HCT116 (cell line): ENCODE results near the gene DFFA. TPM values are rescaled to one million over a fixed set of nuclear protein-coding genes. Genes with fewer than 3 reads are reported as not detected.

ENCODE experiments used
- ATAC-seq: fragments of 200-7000 bp; cut with Tn5 transposase; 2 replicates; pipeline ENCODE4 v1.9.1; 2020; ENCODE audit warnings: mild to moderate bottlenecking, moderate library complexity
- BruUV-seq: library from RNA; stranded (reverse); fragments of 400-500 nt; replicated peaks from 2 replicates; lab custom pipeline; 2021; lab: Mats Ljungman, UMichigan
- CTCF ChIA-PET: fragments of 300-600 bp; sonication (Branson Sonifier 250); formaldehyde crosslinking; loops from one replicate; lab custom pipeline; 2021; ENCODE audit warnings: antibody characterized with exemption; lab: Charles Lee
- POLR2A ChIA-PET: fragments of 300-600, 350-600 bp; sonication (Branson Sonifier 250); formaldehyde crosslinking; loops from one replicate; lab custom pipeline; 2021; ENCODE audit warnings: antibody characterized with exemption; lab: Charles Lee
- RAD21 ChIA-PET, 2 experiments: fragments of 300-600 bp; sonication (Branson Sonifier 250); formaldehyde crosslinking; loops; one replicate each; lab custom pipeline; 2023; ENCODE audit warnings: low total read pairs in 2 of 2; ENCODE audit not compliant: uncharacterized antibody in 2 of 2, unreplicated experiment in 2 of 2, low non-redundant PET in 1 of 2; lab: Charles Lee
- DNase-seq: peaks from one replicate; pipeline ENCODE4 v3.0.0-alpha.2; 2010; ENCODE audit warnings: low read depth, low spot score
- H2AFZ ChIP-seq: fragments of 200-600 bp; shearing (Covaris generic), sonication (generic); 2 replicates; pipeline ENCODE4 v1.6.1; 2017; ENCODE audit warnings: low read depth, mixed run types, mixed read lengths, antibody characterized with exemption, low read length; ENCODE audit not compliant: poor library complexity, severe bottlenecking
- H3K27ac ChIP-seq: 2 replicates; pipeline ENCODE4 v1.5.1; 2012; ENCODE audit warnings: low read depth, low read length
- H3K27me3 ChIP-seq: fragments of 200-600 bp; sonication (generic); 2 replicates; pipeline ENCODE4 v1.6.1; 2016; ENCODE audit warnings: mixed run types, low read length, mixed read lengths; ENCODE audit not compliant: insufficient read depth
- H3K36me3 ChIP-seq, 2 experiments: fragments of 200-500 bp in 1 of 2; fragments of 200-600 bp in 1 of 2; sonication (Bioruptor generic) in 1 of 2; sonication (generic) in 1 of 2; 2 replicates each; pipeline versions ENCODE4 v1.5.1 to v1.6.1; 2014 to 2016; ENCODE audit warnings: low read length in 2 of 2, inconsistent platforms in 1 of 2, mixed read lengths in 1 of 2, mixed run types in 1 of 2; ENCODE audit not compliant: insufficient read depth in 2 of 2, control insufficient read depth in 1 of 2
- H3K4me1 ChIP-seq, 2 experiments: fragments of 200-600 bp in 1 of 2; sonication (generic) in 1 of 2; 2 replicates each; pipeline versions ENCODE4 v1.5.1 to v1.6.1; 2012 to 2017; ENCODE audit warnings: low read length in 2 of 2, inconsistent platforms in 1 of 2, mild to moderate bottlenecking in 1 of 2, mixed read lengths in 1 of 2, mixed run types in 1 of 2, moderate library complexity in 1 of 2; ENCODE audit not compliant: insufficient read depth in 2 of 2, control insufficient read depth in 1 of 2
- H3K4me2 ChIP-seq: fragments of 200-600 bp; sonication (generic); 2 replicates; pipeline ENCODE4 v1.6.1; 2017; ENCODE audit warnings: mixed run types, low read length, mixed read lengths
- H3K4me3 ChIP-seq, 2 experiments: fragments of 200-600 bp in 1 of 2; sonication (generic) in 1 of 2; replicated peaks in 1 of 2; 2 replicates each; pipeline ENCODE4 v1.5.1; 2011 to 2016; ENCODE audit warnings: low read length in 2 of 2, control low read depth in 1 of 2, low read depth in 1 of 2, mild to moderate bottlenecking in 1 of 2, mixed read lengths in 1 of 2, mixed run types in 1 of 2
- H3K79me2 ChIP-seq: fragments of 200-600 bp; sonication (generic); 2 replicates; pipeline ENCODE4 v1.6.1; 2017; ENCODE audit warnings: mild to moderate bottlenecking, mixed run types, low read length, moderate library complexity, mixed read lengths; ENCODE audit not compliant: insufficient read depth
- H3K9ac ChIP-seq: fragments of 200-600 bp; sonication (generic); 2 replicates; pipeline ENCODE4 v1.6.1; 2016; ENCODE audit warnings: low read length, mixed read lengths
- H3K9me2 ChIP-seq: fragments of 200-600 bp; sonication (generic), shearing (Covaris generic); 2 replicates; pipeline ENCODE4 v1.6.1; 2017; ENCODE audit warnings: mixed run types, mild to moderate bottlenecking, moderate library complexity; ENCODE audit not compliant: insufficient read depth
- H3K9me3 ChIP-seq, 2 experiments: fragments of 200-500 bp in 1 of 2; fragments of 200-600 bp in 1 of 2; sonication (Bioruptor generic) in 1 of 2; sonication (generic) in 1 of 2; 2 replicates each; pipeline ENCODE4 v1.6.1; 2014 to 2017; ENCODE audit warnings: low read length in 2 of 2, mixed read lengths in 2 of 2, inconsistent platforms in 1 of 2, low read depth in 1 of 2, mild to moderate bottlenecking in 1 of 2, mixed run types in 1 of 2, moderate library complexity in 1 of 2; ENCODE audit not compliant: control insufficient read depth in 1 of 2, insufficient read depth in 1 of 2
- H4K20me1 ChIP-seq: fragments of 200-600 bp; sonication (generic), shearing (Covaris generic); 2 replicates; pipeline ENCODE4 v1.6.1; 2017; ENCODE audit warnings: mixed run types, mild to moderate bottlenecking, moderate library complexity; ENCODE audit not compliant: insufficient read depth
- CBX3 ChIP-seq: IDR thresholded peaks from 2 replicates; pipeline ENCODE4 v1.6.1; 2012; ENCODE audit warnings: low read depth
- ELF1 ChIP-seq: IDR thresholded peaks from 2 replicates; pipeline ENCODE4 v1.6.1; 2012; ENCODE audit warnings: low read depth, borderline replicate concordance
- EZH2 ChIP-seq: fragments of 200-600 bp; sonication (generic); IDR thresholded peaks from 2 replicates; pipeline ENCODE4 v1.6.1; 2017; ENCODE audit warnings: antibody characterized with exemption, mixed run types
- FOSL1 ChIP-seq: IDR thresholded peaks from 2 replicates; pipeline ENCODE4 v1.6.1; 2012; ENCODE audit warnings: low read depth
- POLR2A ChIP-seq: IDR thresholded peaks from 2 replicates; pipeline ENCODE4 v1.7.0; 2011; ENCODE audit warnings: borderline replicate concordance; ENCODE audit not compliant: insufficient read depth, insufficient read length; ENCODE audit errors: extremely low read depth
- SIN3A ChIP-seq: IDR thresholded peaks from 2 replicates; pipeline ENCODE4 v1.6.1; 2012; ENCODE audit warnings: low read depth
- SP1 ChIP-seq: IDR thresholded peaks from 2 replicates; pipeline ENCODE4 v1.6.1; 2012; ENCODE audit warnings: low read depth
- intact Hi-C: fragments of 100-400 bp; cut with micrococcal nuclease; formaldehyde crosslinking; loops from 2 replicates; pipeline ENCODE4 v1.10.0; 2022
- total RNA-seq: library from RNA; stranded (reverse); gene quantifications from one replicate; pipeline ENCODE4 v1.2.1, GENCODE V29; 2021; ENCODE audit not compliant: unreplicated experiment

The DFFA gene
- total RNA-seq, 1 experiment from 2014 or later: 67.7 TPM

DNA sequence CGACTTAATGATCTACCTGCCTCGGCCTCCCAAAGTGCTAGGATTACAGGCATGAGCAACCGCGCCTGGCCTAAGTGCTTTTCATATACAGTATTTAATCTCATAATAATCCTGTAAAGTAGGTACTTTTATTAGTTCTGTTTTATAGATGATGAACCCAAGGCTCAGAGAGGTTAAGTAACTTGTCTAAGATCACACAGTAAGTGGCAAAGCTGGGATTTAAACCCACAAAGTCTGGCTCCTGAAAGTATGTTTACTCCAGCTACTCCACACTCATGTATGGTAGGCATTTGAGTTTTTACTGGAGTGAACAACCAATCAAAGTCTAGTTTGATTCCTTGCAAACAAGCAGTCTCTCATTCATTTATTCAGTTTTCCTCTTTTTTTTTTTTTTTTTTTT, 2.3 kb downstream of the DFFA start:
- ChIA-PET POLR2A (no interaction called here), CTCF (no interaction called here), RAD21 (no interaction called here)
- Histone ChIP-seq H3K4me1 (peaks cover 0 to 25% of the 10 kb centered on the region in 2 experiments; a peak in 3 of 4 replicates), H2AFZ (no peak overlapping the region), H3K79me2 (peaks cover 43% of the 10 kb centered on the region), H3K27me3 (no peaks in the 10 kb centered on the region), H4K20me1 (no peaks in the 10 kb centered on the region), H3K27ac (no peak overlapping the region), H3K4me3 (no peak overlapping the region), H3K9me3 (no peaks in the 10 kb centered on the region), H3K9me2 (no peaks in the 10 kb centered on the region), H3K4me2 (no peak overlapping the region), H3K9ac (no peak overlapping the region), H3K36me3 (peaks cover 26 to 32% of the 10 kb centered on the region in 2 experiments)
- no peak for ATAC-seq
- DNase-seq: no peak
- TF ChIP-seq EZH2 (no peak), POLR2A (no peak)
- intact Hi-C loops: no loop called here
- BruUV-seq: no TSS peak

GRCh38 chr1:10467078-10467477, 5.3 kb downstream of the DFFA start:
- Histone ChIP-seq H3K4me3 (no peak overlapping the region), H3K9me2 (no peaks in the 10 kb centered on the region), H3K27ac (no peak overlapping the region), H2AFZ (no peak overlapping the region), H3K36me3 (peaks cover 42 to 49% of the 10 kb centered on the region in 2 experiments), H3K9me3 (no peaks in the 10 kb centered on the region), H3K79me2 (peaks cover 41% of the 10 kb centered on the region), H3K9ac (no peak overlapping the region), H3K4me2 (no peak overlapping the region), H4K20me1 (no peaks in the 10 kb centered on the region), H3K27me3 (no peaks in the 10 kb centered on the region), H3K4me1 (peaks cover 0 to 10% of the 10 kb centered on the region in 2 experiments; a peak in 3 of 4 replicates)
- ChIA-PET POLR2A (no interaction called here), CTCF (interaction anchor here (0.7 kb wide), 1 partner anchor 64 kb away, joined by 3 read pairs; no protein-coding TSS in a partner anchor), RAD21 (no interaction called here)
- no peak for DNase-seq
- BruUV-seq: no TSS peak
- TF ChIP-seq FOSL1 (no peak), CBX3 (no peak), SIN3A (no peak), ELF1 (no peak), SP1 (no peak)
- ATAC-seq: no peak
- intact Hi-C loops: no loop called here
